ENCODE measurements around the gene SKI. TPM values are rescaled to one million over a fixed set of nuclear protein-coding genes. Genes with fewer than 3 reads are reported as not detected.
A peak's percentile ranks its signal among the peaks of the same experiment; 100 is the strongest.
"Not testable (repeated sequence)": the region's sequence is repeated elsewhere in the genome, so short reads cannot be mapped to it uniquely, and the experiment has no call there.

Gene SKI
- total RNA-seq, 1 donor from 2014 or later = 15.5 TPM

GRCh38 chr1:2256435-2257244 lies 28.5 kb downstream of the SKI start:
- FAIRE-seq (no peak), DNase-seq (ENCODE audit: low spot score in 2 of 2) (no peak)

DNA sequence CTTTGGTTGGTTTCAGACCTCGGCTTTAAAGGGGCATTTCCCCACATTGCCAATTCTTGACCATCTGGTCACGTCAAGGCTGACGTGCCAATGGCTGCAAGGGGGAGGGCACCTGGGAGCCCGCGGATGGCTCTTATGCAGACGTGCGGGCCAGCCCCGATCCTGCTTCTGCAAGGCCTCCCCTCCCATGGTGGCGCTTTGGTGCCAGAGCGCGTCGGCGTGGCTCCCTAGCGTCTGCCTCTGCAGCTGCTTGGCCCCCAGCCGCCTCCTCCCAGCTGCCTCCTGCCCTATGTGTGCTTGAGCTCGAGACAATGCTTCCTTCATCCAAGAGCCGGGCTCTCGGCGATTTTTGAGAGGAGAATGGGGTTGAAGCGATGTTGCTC lies 29.1 kb downstream of the SKI start:
- peak; percentile 73 to 77 for DNase-seq (ENCODE audit: low spot score in 2 of 2)
- FAIRE-seq = no peak

DNA sequence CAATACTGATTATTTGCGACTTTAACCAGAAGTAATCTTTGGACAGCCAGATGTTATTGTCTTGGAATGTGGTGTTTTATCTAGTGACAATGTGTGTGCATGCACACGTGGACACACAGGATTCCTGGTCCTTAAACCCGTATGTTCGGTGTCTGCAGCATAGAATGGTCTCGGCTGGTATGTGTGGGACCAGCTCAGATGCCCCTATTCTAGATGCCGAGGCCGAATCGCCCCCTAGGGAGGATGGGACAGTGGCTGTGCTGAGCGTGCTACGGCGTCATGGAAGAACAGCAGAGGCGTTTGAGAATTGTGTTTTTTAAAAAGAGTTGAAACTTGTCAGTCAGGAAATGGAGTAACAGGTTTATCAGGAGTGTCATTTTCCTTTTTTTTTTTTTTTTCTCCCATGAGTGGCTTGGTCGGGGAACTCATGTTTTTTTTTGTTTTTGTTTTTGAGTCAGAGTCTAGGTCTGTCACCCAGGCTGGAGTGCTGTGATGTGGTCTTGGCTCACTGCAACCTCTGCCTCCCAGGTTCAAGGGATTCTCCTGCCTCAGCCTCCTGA lies 30.1 kb downstream of the SKI start:
- FAIRE-seq = no peak
- no peak for DNase-seq (ENCODE audit: low spot score in 2 of 2)

DNA sequence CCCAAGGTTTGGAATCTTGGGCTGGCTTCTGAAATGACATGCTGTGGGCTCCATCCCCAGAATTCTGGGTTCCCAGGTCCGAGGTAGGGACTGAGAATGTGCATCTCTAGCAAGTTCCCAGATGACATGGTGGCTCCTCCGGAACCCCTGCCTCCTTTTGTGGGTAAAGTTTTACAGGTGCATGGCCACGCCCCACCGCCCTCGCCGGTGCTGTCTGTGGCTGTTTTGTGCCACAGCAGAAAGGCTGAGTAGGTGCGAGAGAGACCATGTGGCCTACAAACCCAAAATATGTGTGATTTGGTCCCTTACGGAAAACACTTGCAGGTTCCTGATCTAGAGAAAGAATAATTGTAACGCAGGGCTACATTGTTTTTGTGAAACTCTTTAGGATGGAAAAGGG lies 30.9 kb downstream of the SKI start:
- no peak for DNase-seq (ENCODE audit: low spot score in 2 of 2)
- FAIRE-seq = no peak

DNA sequence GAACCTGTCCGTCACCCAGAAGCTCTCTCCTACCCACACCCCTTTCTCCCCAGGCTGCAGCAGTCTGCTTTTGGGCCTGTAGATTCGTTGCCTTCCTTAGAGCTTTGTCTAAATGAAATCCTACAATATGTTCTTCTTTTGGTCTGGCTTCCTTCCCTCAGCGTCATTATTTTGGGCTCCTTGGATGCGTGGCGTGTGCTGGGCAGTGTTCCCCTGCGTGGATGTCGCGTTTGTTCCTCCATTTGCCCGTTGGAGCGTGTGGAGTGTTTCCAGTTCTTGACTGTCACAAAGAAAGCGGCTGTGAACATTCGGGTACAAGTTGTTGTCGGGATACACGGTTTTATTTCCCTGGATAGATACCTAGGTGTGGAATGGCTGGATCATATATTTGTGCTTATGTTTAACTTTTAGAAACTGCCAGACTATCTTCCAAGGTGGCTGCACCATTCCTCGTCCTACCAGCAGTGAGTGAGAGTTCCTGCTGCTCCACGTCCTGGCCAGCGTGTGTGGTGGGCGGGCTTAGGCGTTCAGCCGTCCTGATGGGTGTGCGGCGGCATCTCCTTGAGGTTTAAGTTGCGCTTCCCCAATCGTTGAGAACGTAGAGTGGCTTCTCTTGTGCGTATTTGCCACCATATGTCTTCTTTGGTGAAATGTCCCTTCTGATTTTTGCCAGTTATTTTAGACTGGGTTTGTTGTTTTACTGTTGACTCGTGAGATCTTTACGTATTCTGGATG lies 31.7 kb downstream of the SKI start:
- DNase-seq (ENCODE audit: low spot score in 2 of 2) = no peak
- FAIRE-seq = no peak

- not testable (repeated sequence) for DNase-seq (ENCODE audit: low spot score in 2 of 2); FAIRE-seq
Observed at GRCh38 chr1:2260470-2260869, 32.4 kb downstream of the SKI start.

DNA sequence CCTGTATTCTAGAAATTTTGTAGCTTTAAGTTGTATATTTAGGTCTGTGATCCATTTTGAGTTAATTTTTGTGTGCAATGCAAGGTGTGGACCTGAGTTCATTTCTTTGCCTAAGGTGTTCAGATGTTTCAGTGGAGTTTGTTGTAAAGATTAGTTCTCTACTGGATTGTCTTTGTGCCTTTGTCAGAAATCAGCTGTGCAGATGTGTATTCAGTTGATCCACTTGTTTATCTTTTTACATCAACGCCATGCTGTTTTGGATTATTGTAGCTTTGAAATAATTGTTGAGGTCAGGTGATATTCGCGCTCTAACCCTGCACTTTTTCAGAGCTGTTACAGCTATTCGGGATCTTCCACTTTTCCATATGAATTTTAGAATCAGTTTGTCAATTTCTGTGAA lies 32.8 kb downstream of the SKI start:
- no peak for FAIRE-seq
- no peak for DNase-seq (ENCODE audit: low spot score in 2 of 2)

GRCh38 chr1:2261476-2262395 lies 33.6 kb downstream of the SKI start:
- DNase-seq (ENCODE audit: low spot score in 2 of 2); FAIRE-seq: not testable (repeated sequence)

GRCh38 chr1:2266301-2266975 lies 38.3 kb downstream of the SKI start:
- no peak for DNase-seq (ENCODE audit: low spot score in 2 of 2)
- no peak for FAIRE-seq

- DNase-seq (ENCODE audit: low spot score in 2 of 2) (no peak), FAIRE-seq (no peak)
Observed at GRCh38 chr1:2267051-2267830, 39.1 kb downstream of the SKI start.

- DNase-seq (ENCODE audit: low spot score in 2 of 2) (no peak), FAIRE-seq (no peak)
Observed at GRCh38 chr1:2267862-2268261, 39.7 kb downstream of the SKI start.

GRCh38 chr1:2268285-2269056 lies 40.4 kb downstream of the SKI start:
- DNase-seq (ENCODE audit: low spot score in 2 of 2) (no peak), FAIRE-seq (no peak)

DNA sequence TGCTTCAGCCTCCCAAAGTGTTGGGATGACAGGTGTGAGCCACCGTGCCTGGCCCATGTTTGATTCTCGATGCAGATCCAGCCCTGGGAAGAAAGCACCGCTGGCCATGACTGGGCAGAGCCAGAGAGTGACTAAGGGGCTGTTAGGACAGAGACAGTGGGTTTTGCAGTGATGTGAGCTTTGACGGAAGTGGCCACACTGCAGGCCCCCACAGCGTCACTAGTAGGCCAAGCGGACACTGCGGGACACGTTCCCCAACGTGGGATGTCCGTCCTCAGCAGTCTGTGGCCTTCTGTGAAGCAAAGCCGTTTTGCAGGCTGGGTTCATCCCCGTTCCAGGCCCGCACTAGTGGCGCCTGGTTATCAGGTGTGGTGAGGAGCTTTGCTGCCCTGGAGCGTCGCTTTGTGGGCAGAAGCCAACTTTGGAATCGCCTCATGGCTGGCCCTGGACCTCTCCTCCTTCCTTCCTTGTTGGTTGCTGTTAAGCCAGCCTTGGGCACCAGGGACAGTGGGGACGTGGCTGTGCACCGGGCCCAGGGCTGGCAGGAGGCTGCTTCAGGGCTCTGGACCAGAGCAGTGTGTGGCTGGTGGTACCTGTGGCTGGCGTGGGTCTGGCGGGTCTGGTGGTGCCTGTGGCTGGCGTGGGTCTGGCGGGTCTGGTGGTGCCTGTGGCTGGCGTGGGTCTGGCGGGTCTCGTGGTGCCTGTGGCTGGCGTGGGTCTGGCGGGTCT lies 41.2 kb downstream of the SKI start:
- no peak for FAIRE-seq
- DNase-seq (ENCODE audit: low spot score in 2 of 2) = no peak

- DNase-seq (ENCODE audit: low spot score in 2 of 2) (no peak), FAIRE-seq (no peak)
Observed at GRCh38 chr1:2269922-2270259, 41.8 kb downstream of the SKI start.

GRCh38 chr1:2270260-2271100 lies 42.4 kb downstream of the SKI start:
- DNase-seq (ENCODE audit: low spot score in 2 of 2) = no peak
- no peak for FAIRE-seq

GRCh38 chr1:2271211-2271721 lies 43.1 kb downstream of the SKI start:
- DNase-seq (ENCODE audit: low spot score in 2 of 2) (no peak), FAIRE-seq (no peak)
